ENCODE results near the gene RXFP2.

The RXFP2 gene

GRCh38 chr13:31739226-31739625, at the start of gene RXFP2:
Gene RXFP2, plus strand, starts transcription at chr13:31739526. Its CDS starts 87 bp downstream, at chr13:31739613.
- no peak for DNase-seq

GRCh38 chr13:31697290-31697689, 42.0 kb upstream of the RXFP2 start:
- Histone ChIP-seq H3K27ac (ENCODE audit: low read length) (no peak overlapping the region), H3K27me3 (replicated peaks; ENCODE audit: insufficient read depth, low read length) (no peaks in the 10 kb centered on the region), H3F3A (ENCODE audit: insufficient read depth, low read length) (no peaks in the 10 kb centered on the region), H3K4me1 (ENCODE audit: low read length) (no peaks in the 10 kb centered on the region), H4K20me1 (ENCODE audit: insufficient read depth, low read length) (no peaks in the 10 kb centered on the region), H3K9ac (ENCODE audit: low read length) (no peak overlapping the region), H3K79me2 (ENCODE audit: low read length) (no peaks in the 10 kb centered on the region), H3K4me3 (ENCODE audit: low read length) (no peak overlapping the region), H3K36me3 (replicated peaks; ENCODE audit: insufficient read depth, low read length) (no peaks in the 10 kb centered on the region), H3K9me3 (replicated peaks; ENCODE audit: insufficient read depth, low read length) (no peaks in the 10 kb centered on the region), H2AFZ (ENCODE audit: low read length) (no peak overlapping the region), H3K9me2 (replicated peaks; ENCODE audit: insufficient read depth, low read length) (no peaks in the 10 kb centered on the region), H3K4me2 (ENCODE audit: low read depth, low read length) (no peak overlapping the region)
- TF ChIP-seq CTCF (IDR thresholded peaks at IDR 0.05; ENCODE audit: low read length) (no peak), EZH2 (optimal IDR thresholded peaks at IDR 0.05; ENCODE audit: low read depth, low read length) (no peak)
- no peak for DNase-seq

More at GRCh38 chr13:31739226-31739625, at the start of gene RXFP2:
- H3K4me1 ChIP-seq (ENCODE audit: low read length): no peaks in the 10 kb centered on the region
- no peaks in the 10 kb centered on the region for H3K36me3 ChIP-seq (replicated peaks; ENCODE audit: insufficient read depth, low read length)
- no peaks in the 10 kb centered on the region for H3K9me3 ChIP-seq (replicated peaks; ENCODE audit: insufficient read depth, low read length)
- no peaks in the 10 kb centered on the region for H3K9me2 ChIP-seq (replicated peaks; ENCODE audit: insufficient read depth, low read length)
- no peak within 1 kb of the TSS for H3K4me2 ChIP-seq (ENCODE audit: low read depth, low read length)
- H2AFZ ChIP-seq (ENCODE audit: low read length): no peak within 1 kb of the TSS
- no peaks in the 10 kb centered on the region for H3F3A ChIP-seq (ENCODE audit: insufficient read depth, low read length)
- TF ChIP-seq EZH2 (optimal IDR thresholded peaks at IDR 0.05; ENCODE audit: low read depth, low read length) (no peak), EZH2phosphoT487 (IDR thresholded peaks at IDR 0.05; ENCODE audit: low read length) (no peak), CTCF (IDR thresholded peaks at IDR 0.05; ENCODE audit: low read length) (no peak)
- no peak within 1 kb of the TSS for H3K4me3 ChIP-seq (ENCODE audit: low read length)
- H3K9ac ChIP-seq (ENCODE audit: low read length): no peak within 1 kb of the TSS
- H3K79me2 ChIP-seq (ENCODE audit: low read length): no peaks in the 10 kb centered on the region
- H3K27ac ChIP-seq (ENCODE audit: low read length): no peak within 1 kb of the TSS
- H3K27me3 ChIP-seq (replicated peaks; ENCODE audit: insufficient read depth, low read length): no peaks in the 10 kb centered on the region
- no peaks in the 10 kb centered on the region for H4K20me1 ChIP-seq (ENCODE audit: insufficient read depth, low read length)

GRCh38 chr13:31699650-31700049, 39.7 kb upstream of the RXFP2 start:
- no peak for DNase-seq
- no peak for TF ChIP-seq CTCF (IDR thresholded peaks at IDR 0.05; ENCODE audit: low read length)

More at GRCh38 chr13:31699650-31700049, 39.7 kb upstream of the RXFP2 start:
- Histone ChIP-seq H4K20me1 (ENCODE audit: insufficient read depth, low read length) (no peaks in the 10 kb centered on the region), H3K4me2 (ENCODE audit: low read depth, low read length) (no peak overlapping the region), H3K9me2 (replicated peaks; ENCODE audit: insufficient read depth, low read length) (no peaks in the 10 kb centered on the region), H3K9me3 (replicated peaks; ENCODE audit: insufficient read depth, low read length) (no peaks in the 10 kb centered on the region), H2AFZ (ENCODE audit: low read length) (no peak overlapping the region), H3K27ac (ENCODE audit: low read length) (no peak overlapping the region), H3K4me3 (ENCODE audit: low read length) (no peak overlapping the region), H3K36me3 (replicated peaks; ENCODE audit: insufficient read depth, low read length) (no peaks in the 10 kb centered on the region), H3K27me3 (replicated peaks; ENCODE audit: insufficient read depth, low read length) (no peaks in the 10 kb centered on the region), H3K4me1 (ENCODE audit: low read length) (no peaks in the 10 kb centered on the region), H3F3A (ENCODE audit: insufficient read depth, low read length) (no peaks in the 10 kb centered on the region), H3K79me2 (ENCODE audit: low read length) (no peaks in the 10 kb centered on the region), H3K9ac (ENCODE audit: low read length) (no peak overlapping the region)

Measured in MM.1S (cell line).